HG02610 (cell line): ENCODE data around the gene SUPT3H.
"Not testable (repeated sequence)": the region's sequence is repeated elsewhere in the genome, so short reads cannot be mapped to it uniquely, and the experiment has no call there.

Source experiments
- ATAC-seq: cut with Tn5 transposase; IDR thresholded peaks from one replicate; pipeline ENCODE4 v1.9.1; 2021; ENCODE audit warnings: mild to moderate bottlenecking, moderate library complexity; ENCODE audit not compliant: unreplicated experiment

Gene SUPT3H

GRCh38 chr6:45185403-45186251 is 192.1 kb downstream of the SUPT3H start:
- ATAC-seq, result no peak

- ATAC-seq, result no peak
These were observed 192.8 kb downstream of the SUPT3H start for GRCh38 chr6:45184937-45185336.

GRCh38 chr6:45184040-45184439 is 193.7 kb downstream of the SUPT3H start:
- no peak for ATAC-seq

- ATAC-seq, result not testable (repeated sequence)
These were observed 201.4 kb downstream of the SUPT3H start for GRCh38 chr6:45176373-45176772.

GRCh38 chr6:45175272-45175671 is 202.5 kb downstream of the SUPT3H start:
- ATAC-seq, result no peak

DNA sequence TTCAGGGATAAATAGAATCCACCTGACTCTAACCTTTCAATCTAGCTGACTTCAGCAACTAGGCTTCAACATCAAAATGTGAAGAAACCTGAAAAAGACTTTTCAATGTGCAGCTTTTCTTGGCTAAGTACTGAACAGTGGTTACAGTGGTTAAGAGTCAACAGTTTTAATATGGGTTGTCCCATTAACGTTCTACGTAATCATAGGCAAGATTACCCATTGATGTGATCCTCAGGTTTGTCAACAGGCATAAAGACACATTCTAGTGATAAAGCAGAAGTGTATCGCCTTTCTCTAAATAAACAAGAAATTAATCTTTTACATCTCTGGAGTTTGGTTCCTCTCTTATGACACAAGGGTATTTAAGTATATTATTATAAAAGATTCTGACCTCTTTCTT is 203.7 kb downstream of the SUPT3H start:
- no peak for ATAC-seq

DNA sequence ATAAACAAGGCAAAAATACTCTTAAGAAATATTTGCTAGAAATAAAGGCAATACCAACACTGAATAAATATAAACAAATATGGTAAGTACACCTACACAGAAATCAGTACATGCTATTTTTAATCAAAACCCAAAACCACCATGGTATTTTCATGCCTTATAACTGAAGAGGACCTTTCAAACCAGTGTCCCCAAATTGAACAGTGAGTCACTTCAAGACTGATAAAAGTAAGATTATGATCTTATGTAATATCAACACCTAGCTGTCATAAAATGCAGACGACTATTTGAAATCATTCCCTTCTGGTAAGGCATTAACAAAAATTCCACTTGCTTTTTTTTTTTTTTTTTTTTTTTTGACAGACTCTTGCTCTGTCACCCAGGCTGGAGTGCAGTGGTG is 206.4 kb downstream of the SUPT3H start:
- ATAC-seq, result no peak

- no peak for ATAC-seq
These were observed 207.4 kb downstream of the SUPT3H start for GRCh38 chr6:45170309-45170708.

DNA sequence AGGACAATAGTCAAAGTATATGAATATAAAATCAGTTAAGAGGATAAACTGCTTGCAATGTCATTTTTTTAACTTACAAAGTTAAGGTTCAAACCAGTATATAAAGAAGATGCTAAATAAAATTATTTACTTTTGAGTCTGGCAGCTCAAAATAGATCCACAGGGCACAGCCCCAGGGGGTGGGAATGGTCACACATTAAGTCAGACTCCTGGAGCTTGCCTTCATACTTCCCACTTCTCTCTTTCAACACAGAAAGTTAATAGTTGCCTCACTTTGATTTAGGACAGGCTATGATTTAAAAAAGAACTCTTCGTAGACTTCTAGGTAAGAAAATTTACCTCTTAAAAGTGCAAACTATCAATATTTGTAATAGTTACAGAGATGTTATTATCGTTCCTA is 207.9 kb downstream of the SUPT3H start:
- no peak for ATAC-seq

- peak; percentile 95 for ATAC-seq
These were observed 213.6 kb downstream of the SUPT3H start for GRCh38 chr6:45163952-45164766.

- ATAC-seq, result no peak
These were observed 217.4 kb downstream of the SUPT3H start for GRCh38 chr6:45160305-45160704.

DNA sequence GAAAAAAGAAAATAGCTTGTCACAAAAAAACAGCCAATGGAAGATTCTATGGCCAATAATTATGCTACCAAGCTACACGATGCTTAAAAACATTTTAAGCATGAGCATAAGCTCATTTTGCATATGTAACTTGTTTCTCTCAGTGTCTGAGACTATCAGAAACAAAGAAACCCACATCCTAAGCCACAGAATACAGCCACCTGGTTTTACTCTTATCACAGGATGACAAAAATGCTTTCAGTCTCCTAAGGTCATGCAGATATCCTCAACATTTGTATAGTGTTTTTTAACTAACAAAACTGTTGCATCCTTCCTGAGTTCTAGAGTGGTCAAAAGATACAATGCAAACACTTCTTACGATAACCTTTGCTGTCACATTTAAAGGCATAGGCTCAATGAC is 221.7 kb downstream of the SUPT3H start:
- ATAC-seq, result peak; percentile 99

- ATAC-seq, result no peak
These were observed 222.3 kb downstream of the SUPT3H start for GRCh38 chr6:45155341-45155894.

DNA sequence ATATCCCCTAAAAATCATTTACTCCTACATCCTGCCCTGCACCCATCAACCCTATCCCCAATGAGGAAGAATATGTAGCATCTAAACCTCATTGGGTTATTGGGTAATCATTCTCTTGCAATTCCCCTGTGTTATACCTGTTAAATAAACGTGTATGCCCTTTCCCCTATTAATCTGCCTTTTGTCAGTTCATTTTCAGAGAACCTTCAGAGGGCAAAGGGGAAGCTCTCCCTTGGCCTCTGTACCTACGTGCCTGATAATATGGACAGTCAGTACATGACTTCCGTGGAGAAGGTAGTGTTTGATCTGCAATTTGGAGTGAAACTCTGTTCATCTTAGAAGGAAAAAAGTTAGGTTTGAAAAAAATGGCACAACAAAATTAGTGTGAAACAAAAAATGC is 223.1 kb downstream of the SUPT3H start:
- ATAC-seq, result no peak

GRCh38 chr6:45148711-45149341 is 228.9 kb downstream of the SUPT3H start:
- no peak for ATAC-seq

- ATAC-seq, result no peak
These were observed 229.5 kb downstream of the SUPT3H start for GRCh38 chr6:45148278-45148677.

DNA sequence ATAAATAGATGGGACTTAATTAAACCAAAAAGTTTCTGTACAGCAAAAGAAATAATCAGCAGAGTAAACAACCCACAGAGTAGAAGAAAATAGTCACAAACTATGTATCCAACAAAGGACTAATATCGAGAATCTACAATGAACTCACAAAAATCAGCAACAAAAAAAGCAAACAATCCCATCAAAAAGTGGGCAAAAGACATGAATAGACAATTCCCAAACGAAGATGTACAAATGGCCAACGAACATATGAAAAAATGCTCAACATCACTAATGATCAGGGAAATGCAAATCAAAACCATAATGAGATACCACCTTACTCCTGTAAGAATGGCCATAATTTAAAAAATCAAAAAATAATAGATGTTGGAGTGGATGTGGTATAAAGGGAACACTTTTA is 232.1 kb downstream of the SUPT3H start:
- not testable (repeated sequence) for ATAC-seq

DNA sequence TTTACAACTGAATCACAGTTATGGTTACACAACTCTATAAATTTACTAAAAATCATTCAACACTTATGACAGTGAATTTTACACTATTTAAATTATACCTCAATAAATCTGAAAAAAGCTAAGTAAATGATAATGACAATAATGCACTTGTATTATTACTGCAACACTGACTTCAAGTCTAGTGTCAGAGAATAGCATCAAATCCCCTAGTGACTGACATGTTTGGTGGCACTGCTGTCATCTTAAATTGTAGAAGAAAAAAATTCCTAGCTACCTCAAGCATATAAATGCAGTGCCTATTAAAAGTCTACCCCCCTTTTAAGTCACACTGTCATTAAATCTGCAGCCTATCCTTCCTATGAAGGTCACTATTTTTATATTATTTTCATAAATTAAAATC is 239.0 kb downstream of the SUPT3H start:
- no peak for ATAC-seq

DNA sequence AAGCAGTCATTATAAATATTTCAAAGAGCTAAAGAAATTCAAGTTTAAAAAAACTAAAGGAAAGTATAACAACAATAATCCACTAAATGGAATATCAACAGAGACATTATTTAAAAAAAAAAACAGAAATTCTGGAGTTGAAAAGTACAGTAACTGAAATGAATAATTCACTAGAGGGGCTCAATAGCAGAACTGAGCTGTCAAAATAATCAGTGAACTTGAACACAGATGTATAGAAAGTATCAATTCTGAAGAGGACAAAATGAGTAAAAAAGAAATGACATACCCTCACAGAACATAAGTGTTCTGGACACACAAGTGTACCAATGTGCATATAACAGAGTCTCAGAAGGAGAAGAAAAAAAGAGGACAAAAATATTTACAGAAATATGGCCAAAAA is 241.2 kb downstream of the SUPT3H start:
- ATAC-seq, result no peak

- ATAC-seq, result no peak
These were observed 245.0 kb downstream of the SUPT3H start for GRCh38 chr6:45132658-45133294.

GRCh38 chr6:45132059-45132458 is 245.7 kb downstream of the SUPT3H start:
- no peak for ATAC-seq
